ENCODE measurements around the gene SVIL.

DNA sequence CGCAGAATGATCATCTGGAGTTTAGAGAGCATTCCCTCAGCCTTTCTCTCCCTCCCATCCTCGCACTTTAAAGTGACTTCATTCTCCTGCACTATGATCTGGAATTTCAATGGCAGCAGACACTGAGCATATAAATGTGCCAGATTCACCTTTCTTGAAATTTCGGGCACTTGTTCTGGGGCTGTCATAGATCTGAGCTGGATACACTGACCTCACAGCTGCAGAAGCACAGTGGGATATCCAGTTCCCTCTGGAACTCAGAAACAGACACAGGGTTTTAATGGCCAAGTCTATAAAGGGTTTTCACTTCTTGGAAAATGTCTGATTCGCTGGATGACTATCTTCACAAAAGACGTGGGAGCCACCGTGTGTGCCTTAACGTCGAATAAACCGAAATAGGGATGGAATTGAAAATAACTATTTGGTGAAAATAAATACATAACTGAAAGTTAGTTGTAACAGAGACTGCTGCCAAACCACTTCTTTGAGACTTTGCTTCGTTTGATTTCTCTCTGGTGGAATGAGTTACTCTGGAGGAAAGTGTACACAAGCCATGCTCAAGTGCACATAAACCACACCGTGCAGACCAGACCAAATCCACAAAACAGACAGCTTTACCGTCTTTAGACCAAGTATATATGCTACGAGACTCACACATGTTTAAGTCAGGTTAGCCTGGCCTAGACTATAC, 126.1 kb downstream of the SVIL start:
- no peak for TF ChIP-seq EZH2phosphoT487 (IDR thresholded peaks at IDR 0.05; ENCODE audit: borderline replicate concordance)
- TF ChIP-seq, protein P1, sequence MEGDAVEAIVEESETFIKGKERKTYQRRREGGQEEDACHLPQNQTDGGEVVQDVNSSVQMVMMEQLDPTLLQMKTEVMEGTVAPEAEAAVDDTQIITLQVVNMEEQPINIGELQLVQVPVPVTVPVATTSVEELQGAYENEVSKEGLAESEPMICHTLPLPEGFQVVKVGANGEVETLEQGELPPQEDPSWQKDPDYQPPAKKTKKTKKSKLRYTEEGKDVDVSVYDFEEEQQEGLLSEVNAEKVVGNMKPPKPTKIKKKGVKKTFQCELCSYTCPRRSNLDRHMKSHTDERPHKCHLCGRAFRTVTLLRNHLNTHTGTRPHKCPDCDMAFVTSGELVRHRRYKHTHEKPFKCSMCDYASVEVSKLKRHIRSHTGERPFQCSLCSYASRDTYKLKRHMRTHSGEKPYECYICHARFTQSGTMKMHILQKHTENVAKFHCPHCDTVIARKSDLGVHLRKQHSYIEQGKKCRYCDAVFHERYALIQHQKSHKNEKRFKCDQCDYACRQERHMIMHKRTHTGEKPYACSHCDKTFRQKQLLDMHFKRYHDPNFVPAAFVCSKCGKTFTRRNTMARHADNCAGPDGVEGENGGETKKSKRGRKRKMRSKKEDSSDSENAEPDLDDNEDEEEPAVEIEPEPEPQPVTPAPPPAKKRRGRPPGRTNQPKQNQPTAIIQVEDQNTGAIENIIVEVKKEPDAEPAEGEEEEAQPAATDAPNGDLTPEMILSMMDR (conservative IDR thresholded peaks at IDR 0.05; ENCODE audit: low read length), result no peak
